Osteocyte (in vitro differentiated cells): ENCODE results near the gene C14orf119. TPM values are rescaled to one million over a fixed set of nuclear protein-coding genes. Genes with fewer than 3 reads are reported as not detected.

Experiments used
- DNase-seq: peaks from one replicate; pipeline ENCODE4 v3.0.0; 2021; ENCODE audit warnings: mixed read lengths; ENCODE audit not compliant: unreplicated experiment; ENCODE audit errors: extremely low spot score
- H3K27ac Mint-ChIP-seq: one replicate; pipeline ENCODE4 v1.8.0; 2021; ENCODE audit warnings: mild to moderate bottlenecking, mixed read lengths; ENCODE audit not compliant: unreplicated experiment
- H3K27me3 Mint-ChIP-seq: one replicate; pipeline ENCODE4 v1.8.0; 2021; ENCODE audit warnings: mixed read lengths; ENCODE audit not compliant: unreplicated experiment
- H3K36me3 Mint-ChIP-seq: one replicate; pipeline ENCODE4 v1.8.0; 2021; ENCODE audit warnings: mixed read lengths; ENCODE audit not compliant: unreplicated experiment
- H3K4me1 Mint-ChIP-seq: one replicate; pipeline ENCODE4 v1.8.0; 2021; ENCODE audit warnings: mixed read lengths; ENCODE audit not compliant: unreplicated experiment
- H3K4me3 Mint-ChIP-seq: one replicate; pipeline ENCODE4 v1.8.0; 2021; ENCODE audit warnings: mild to moderate bottlenecking, moderate library complexity, mixed read lengths; ENCODE audit not compliant: unreplicated experiment
- H3K9me3 Mint-ChIP-seq: one replicate; pipeline ENCODE4 v1.8.0; 2021; ENCODE audit warnings: mixed read lengths; ENCODE audit not compliant: unreplicated experiment
- total RNA-seq: library from RNA; stranded (reverse); gene quantifications from 2 replicates; pipeline ENCODE4 v1.2.1, GENCODE V29; 2021
- TF ChIP-seq, protein P1 (sequence below): fragments of 200-600 bp; sonication (generic); IDR thresholded peaks from 2 replicates; pipeline ENCODE4 v1.5.0; 2021; ENCODE audit warnings: antibody characterized with exemption, mild to moderate bottlenecking, moderate library complexity

The C14orf119 gene
- total RNA-seq, 1 donor from 2014 or later: 61.3 TPM

DNA sequence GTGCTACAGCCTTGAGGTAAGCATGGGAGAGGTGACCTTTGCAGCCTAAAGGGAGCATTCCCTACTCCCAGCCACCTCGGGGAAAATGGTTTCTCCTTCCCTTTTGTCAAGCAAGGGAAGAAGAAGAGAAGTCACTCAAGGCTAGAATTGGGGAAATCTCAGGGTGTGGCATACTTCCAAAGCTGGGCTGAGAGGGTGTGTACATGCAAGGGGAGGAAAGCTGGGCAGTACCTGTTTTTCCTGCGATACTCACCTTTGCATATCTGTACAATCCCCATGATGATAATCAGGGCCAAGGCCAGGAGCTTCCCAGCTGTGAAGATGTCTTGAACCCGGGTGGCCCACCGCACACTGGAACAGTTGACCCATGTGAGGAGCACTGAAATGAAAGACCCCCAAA lies 47.5 kb downstream of the C14orf119 start:
- TF ChIP-seq, protein P1, sequence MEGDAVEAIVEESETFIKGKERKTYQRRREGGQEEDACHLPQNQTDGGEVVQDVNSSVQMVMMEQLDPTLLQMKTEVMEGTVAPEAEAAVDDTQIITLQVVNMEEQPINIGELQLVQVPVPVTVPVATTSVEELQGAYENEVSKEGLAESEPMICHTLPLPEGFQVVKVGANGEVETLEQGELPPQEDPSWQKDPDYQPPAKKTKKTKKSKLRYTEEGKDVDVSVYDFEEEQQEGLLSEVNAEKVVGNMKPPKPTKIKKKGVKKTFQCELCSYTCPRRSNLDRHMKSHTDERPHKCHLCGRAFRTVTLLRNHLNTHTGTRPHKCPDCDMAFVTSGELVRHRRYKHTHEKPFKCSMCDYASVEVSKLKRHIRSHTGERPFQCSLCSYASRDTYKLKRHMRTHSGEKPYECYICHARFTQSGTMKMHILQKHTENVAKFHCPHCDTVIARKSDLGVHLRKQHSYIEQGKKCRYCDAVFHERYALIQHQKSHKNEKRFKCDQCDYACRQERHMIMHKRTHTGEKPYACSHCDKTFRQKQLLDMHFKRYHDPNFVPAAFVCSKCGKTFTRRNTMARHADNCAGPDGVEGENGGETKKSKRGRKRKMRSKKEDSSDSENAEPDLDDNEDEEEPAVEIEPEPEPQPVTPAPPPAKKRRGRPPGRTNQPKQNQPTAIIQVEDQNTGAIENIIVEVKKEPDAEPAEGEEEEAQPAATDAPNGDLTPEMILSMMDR: no peak
- H3K9me3 Mint-ChIP-seq: no peaks in the 10 kb centered on the region
- peaks cover 10% of the 10 kb centered on the region for H3K4me1 Mint-ChIP-seq
- H3K36me3 Mint-ChIP-seq: no peaks in the 10 kb centered on the region
- no peak for DNase-seq
- H3K27me3 Mint-ChIP-seq: peaks cover 41% of the 10 kb centered on the region
- no peak overlapping the region for H3K4me3 Mint-ChIP-seq
- H3K27ac Mint-ChIP-seq: no peak overlapping the region

DNA sequence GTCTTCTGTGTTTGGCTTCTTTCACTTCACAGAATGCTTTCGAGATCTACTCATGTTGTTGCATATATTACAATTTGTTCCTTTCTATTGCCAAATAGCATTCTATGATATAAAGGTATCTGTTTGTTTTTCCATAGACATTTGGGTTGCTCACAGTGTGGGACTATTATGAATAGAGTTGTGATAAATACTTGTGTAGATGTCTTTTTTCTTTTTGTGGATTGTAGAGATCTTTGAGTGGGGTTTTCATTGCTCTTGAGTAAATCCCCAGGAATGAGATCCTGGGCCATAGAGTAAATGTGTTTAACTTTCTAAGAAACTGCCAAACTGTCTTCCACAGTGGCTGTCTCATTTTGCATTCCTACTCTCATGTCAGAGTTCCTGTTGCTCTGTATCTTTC lies 48.6 kb downstream of the C14orf119 start:
- Mint-ChIP-seq H3K4me3 (no peak overlapping the region), H3K27ac (no peak overlapping the region), H3K4me1 (peaks cover 10% of the 10 kb centered on the region), H3K36me3 (no peaks in the 10 kb centered on the region), H3K27me3 (peaks cover 33% of the 10 kb centered on the region), H3K9me3 (no peaks in the 10 kb centered on the region)
- no peak for DNase-seq
- TF ChIP-seq, protein P1: no peak

DNA sequence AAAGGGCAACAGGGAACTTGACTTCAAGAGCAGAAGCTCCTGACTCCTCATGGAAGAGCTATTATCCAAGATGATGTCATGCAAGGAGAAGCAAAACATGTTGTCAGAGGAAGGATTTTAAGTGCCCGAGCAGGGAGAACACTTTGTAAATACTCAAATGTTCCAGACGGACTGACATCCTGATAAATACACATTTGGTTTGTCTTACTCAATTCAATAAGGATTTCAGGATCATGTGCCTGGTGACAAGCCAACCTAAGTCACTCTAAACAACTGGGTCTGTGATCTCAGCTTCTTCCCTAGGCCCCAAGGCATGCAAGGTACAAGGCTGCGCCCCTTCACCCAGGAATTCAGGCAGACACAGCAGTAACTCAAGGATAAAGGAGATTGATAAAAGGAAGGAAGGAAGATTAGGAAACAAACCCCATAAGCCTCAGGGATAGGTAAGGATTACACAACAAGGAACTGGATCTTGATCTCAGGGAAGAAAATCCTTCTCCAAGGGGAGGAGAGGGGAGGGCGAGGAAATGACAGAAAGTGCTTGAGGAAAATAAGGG lies 50.6 kb downstream of the C14orf119 start:
- H3K27me3 Mint-ChIP-seq: peaks cover 28% of the 10 kb centered on the region
- H3K27ac Mint-ChIP-seq: no peak overlapping the region
- H3K36me3 Mint-ChIP-seq: no peaks in the 10 kb centered on the region
- no peaks in the 10 kb centered on the region for H3K9me3 Mint-ChIP-seq
- TF ChIP-seq, protein P1: no peak
- H3K4me3 Mint-ChIP-seq: no peak overlapping the region
- no peak for DNase-seq
- H3K4me1 Mint-ChIP-seq: peaks cover 10% of the 10 kb centered on the region

DNA sequence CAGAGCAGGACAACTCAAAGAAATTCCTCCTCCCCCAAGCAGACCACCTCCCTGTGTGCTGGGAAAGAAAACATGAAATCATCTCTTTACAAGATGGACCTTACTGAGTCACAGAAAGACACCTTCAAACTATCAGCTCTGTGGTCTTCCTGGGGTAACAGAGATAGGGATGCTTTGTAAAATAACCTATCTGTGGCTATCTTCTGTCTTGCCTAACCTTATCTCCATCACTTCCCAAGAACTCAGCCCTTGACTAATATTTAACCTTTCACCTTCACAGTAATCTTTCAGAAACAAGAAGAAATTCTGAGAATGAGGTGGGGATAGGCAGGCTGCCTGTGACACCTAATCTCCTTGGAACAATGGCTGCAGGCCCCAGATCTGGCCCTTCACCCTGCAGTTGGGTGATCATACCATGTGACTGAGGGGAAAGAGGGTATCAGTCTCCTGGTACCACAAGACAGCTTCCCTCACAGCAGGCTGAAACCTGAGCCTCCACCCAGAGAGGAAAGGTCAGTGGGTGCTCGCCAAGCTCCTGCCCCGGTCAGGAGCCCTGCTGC lies 51.1 kb downstream of the C14orf119 start:
- TF ChIP-seq, protein P1: no peak
- Mint-ChIP-seq H3K4me1 (peaks cover 10% of the 10 kb centered on the region), H3K36me3 (no peaks in the 10 kb centered on the region)

DNA sequence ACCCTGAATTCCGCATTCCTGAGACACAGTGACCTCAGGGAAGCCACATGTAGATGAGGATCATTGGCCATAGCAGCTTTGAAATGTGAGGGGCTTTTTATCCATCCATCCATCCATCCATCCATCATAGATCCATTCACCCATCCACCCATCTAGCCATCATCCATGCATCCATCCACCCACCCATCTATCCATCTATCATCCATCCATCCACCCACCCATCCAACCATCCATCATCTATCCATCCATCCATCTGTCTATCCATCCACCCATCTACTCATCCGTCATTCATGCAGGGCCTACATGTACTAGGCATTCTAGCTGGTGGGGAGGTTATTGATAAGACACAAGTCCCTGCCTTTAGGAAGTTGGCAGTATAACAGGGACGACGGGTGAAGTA lies 51.7 kb downstream of the C14orf119 start:
- Mint-ChIP-seq H3K9me3 (no peaks in the 10 kb centered on the region), H3K27me3 (peaks cover 28% of the 10 kb centered on the region)

More for the DNA sequence above, 51.1 kb downstream of the C14orf119 start:
- Mint-ChIP-seq H3K27me3 (peaks cover 28% of the 10 kb centered on the region), H3K27ac (no peak overlapping the region), H3K4me3 (no peak overlapping the region), H3K9me3 (no peaks in the 10 kb centered on the region)
- no peak for DNase-seq

More for the DNA sequence above, 51.7 kb downstream of the C14orf119 start:
- Mint-ChIP-seq H3K36me3 (no peaks in the 10 kb centered on the region), H3K4me3 (no peak overlapping the region), H3K27ac (no peak overlapping the region), H3K4me1 (peaks cover 5% of the 10 kb centered on the region)
- TF ChIP-seq, protein P1: no peak
- DNase-seq: no peak
